GM18868 (cell line): ENCODE results near the gene WWP2.
"Not testable (repeated sequence)": the region's sequence is repeated elsewhere in the genome, so short reads cannot be mapped to it uniquely, and the experiment has no call there.

Experiments
- ATAC-seq: cut with Tn5 transposase; IDR thresholded peaks from one replicate; pipeline ENCODE4 v1.9.1; 2021; ENCODE audit warnings: mild to moderate bottlenecking, moderate library complexity; ENCODE audit not compliant: unreplicated experiment

Gene WWP2

DNA sequence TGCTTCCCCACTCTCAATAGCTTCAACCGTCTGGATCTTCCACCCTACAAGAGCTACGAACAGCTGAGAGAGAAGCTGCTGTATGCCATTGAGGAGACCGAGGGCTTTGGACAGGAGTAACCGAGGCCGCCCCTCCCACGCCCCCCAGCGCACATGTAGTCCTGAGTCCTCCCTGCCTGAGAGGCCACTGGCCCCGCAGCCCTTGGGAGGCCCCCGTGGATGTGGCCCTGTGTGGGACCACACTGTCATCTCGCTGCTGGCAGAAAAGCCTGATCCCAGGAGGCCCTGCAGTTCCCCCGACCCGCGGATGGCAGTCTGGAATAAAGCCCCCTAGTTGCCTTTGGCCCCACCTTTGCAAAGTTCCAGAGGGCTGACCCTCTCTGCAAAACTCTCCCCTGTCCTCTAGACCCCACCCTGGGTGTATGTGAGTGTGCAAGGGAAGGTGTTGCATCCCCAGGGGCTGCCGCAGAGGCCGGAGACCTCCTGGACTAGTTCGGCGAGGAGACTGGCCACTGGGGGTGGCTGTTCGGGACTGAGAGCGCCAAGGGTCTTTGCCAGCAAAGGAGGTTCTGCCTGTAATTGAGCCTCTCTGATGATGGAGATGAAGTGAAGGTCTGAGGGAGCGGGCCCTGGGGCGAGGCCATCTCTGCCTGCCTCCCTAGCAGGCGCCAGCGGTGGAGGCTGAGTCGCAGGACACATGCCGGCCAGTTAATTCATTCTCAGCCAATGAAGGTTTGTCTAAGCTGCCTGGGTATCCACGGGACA lies 177.9 kb downstream of the WWP2 start:
- no peak for ATAC-seq

DNA sequence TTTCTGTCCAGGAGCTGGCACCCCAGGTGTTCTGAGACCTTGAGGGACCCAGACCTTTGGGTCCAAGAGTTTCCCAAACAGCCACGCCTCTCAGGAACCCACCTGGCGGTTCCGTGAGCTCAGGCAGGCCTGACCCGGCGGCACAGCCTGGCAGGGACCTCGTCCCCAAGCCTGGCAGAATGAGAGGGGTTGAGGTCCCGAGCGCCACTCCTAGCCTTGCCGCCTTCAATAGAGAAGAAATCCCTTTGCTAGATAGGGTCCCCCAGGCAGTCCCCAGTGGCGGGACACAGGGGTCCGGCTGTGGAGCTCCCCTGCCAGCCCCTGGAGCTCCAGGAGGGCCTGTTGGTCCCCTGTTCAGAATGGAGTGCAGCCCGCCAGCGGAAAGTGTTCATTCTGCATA lies 178.5 kb downstream of the WWP2 start:
- no peak for ATAC-seq

DNA sequence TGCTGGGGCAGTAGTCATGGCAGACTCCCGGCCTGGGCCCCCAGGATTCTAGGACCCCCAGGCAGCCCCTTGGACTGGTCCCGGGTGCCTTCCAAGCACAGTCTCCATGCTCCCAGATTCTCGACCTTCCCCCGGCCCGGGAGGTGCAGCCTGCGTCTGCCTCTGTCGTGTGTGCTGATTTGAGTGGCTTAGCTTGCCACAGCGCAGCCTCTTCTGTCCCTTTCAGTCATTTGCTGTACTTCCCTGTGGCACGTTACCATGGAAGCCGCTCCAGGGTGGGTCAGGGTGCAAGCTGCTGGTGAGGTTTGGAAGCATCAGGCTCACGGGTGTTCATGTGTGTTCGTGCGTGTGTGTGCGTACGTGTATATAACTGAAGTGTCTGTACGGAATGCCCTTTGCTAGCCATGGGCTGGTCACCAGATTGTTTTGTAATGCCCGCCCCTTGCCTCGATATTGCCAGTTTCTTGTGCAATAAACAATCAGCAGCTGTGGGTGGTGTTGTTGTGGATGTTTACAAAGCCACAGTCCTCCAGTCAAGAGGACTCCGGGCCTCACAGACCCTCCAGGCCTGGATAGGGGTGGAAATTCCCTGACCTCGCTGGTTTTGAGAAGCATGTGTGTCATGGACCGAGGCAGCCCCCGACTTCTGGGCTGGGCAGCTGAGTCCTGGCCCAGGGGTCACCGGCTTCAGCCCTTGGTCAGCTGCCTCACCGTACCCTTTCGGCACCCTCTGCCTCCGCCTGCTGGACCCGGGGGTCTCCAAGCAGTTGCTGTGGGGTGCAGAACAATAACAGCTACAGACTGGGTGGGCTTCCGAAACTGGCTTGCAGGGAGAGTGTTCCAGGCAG lies 179.3 kb downstream of the WWP2 start:
- ATAC-seq, result no peak

DNA sequence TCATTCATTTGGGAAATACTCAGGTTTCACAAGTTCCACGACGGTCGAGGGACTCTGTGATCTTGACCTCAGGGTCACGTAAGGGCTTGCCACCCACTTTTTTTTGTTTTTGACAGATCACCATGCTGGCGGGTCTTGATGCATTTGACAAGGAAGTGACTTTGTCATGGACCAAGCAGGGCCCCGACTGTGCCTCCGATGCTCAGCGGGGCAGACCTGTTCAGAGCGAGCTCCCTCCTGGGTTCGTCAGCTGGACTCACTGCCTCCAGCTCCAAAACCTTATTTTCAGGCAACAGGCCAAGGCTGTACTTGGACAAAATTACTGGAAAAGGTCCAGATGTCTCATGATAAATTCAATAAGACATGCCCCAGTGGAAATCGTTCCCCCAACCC lies 180.0 kb downstream of the WWP2 start:
- no peak for ATAC-seq

DNA sequence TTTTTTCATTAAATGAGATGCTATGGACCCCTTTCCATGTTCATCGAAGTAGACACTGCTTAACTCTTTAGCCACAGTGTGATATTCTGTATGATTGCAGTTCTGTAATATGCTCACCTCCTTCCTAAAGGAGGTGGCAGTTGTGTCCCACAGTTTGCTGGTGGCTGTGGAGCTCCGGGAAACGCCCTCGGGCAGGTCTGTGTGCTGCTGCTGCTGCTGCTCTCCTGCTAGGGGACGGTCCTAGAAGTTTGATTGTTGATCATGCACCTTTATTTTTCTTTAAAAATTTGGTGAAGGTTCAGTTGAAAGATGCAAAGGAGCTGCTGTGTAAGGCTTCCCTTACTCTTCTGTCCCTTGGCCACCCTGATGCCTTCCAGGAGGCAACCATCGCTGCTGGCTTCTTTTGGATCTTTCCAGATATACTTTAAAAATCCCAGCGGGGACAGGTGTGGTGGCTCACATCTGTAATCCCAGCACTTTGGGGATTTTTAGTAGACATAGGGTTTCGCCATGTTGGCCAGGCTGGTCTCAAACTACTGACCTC lies 180.6 kb downstream of the WWP2 start:
- no peak for ATAC-seq

DNA sequence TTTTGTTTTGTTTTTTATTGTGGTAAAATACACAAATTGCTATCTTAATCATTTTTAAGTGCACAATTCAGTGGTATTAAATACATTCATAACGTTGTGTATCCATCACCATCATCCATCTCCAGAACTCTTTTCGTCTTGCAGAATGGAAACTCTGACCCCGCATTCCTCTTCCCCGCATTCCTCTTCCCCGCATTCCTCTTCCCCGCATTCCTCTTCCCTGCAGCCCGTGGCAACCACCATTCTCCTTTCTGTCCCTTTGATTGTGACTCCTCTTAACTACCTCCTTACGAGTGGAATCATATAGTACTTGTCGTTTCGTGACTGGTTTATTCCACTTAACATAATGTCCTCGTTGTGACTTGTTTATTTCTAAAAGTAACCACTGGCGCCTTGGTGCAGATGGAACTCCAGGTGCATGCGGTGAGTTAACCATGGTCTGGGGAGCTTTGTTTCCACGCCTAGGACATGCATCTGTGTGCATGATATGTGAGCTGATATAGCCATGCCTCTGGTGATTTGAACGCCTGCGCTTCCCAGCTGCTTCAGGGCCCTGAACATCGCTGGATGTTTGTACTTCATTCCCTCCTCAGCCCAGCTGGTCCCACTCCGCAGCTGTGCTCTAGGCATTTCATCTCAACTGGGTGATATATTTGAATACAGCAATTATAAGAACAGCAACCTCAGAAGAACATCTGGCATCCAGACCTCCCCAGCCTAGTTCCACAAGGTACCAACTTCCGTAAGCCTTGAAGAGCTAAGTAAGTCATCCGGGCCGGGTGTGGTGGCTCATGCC lies 181.3 kb downstream of the WWP2 start:
- not testable (repeated sequence) for ATAC-seq

DNA sequence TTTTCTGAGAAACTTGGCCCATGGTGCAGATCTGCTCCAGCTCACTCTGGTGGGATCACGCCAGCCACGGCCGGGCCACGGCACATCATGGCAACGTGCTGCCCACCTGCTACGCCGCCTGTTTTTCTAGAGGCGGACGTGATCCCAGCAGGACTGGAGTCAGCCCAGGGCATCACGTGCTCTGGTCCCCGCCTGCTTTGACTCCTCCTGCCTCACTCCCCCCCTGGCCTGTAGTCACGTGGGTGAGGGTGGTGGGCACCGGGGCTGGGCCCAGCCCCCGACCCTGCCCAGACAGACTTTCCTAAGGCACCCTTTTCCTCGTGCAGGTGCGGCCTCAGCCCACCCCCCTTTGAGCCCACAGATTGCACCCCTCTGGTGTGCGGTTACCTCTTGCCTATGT lies 188.3 kb downstream of the WWP2 start:
- ATAC-seq, result not testable (repeated sequence)

DNA sequence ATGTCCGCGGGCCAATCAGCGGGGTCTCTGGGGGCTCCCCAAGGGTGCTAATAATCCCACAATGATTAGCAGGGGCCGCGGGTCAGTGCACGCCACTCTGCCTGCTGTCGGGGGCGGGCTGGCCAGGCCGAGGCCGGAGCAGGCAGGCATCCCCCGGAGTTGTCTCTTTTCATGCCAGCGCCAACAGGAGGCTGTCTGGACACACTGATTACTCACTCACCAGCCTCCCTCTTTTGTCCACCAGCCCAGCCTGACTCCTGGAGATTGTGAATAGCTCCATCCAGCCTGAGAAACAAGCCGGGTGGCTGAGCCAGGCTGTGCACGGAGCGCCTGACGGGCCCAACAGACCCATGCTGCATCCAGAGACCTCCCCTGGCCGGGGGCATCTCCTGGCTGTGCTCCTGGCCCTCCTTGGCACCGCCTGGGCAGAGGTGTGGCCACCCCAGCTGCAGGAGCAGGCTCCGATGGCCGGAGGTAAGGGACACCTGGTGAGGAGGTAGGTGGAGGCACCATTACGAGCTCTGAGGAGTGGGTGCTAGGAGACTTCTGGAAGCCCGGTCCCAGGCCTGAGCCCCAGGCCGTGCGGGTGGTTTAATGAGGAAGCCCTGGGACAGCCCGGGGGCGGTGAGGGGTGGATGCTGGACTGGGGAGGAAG lies 189.0 kb downstream of the WWP2 start, which contains the start of gene CLEC18A:
TSS of gene CLEC18A (plus strand) at position 318 of the 655 bp plus-strand sequence. CDS start at position 351, 33 bp downstream.
- not testable (repeated sequence) for ATAC-seq

DNA sequence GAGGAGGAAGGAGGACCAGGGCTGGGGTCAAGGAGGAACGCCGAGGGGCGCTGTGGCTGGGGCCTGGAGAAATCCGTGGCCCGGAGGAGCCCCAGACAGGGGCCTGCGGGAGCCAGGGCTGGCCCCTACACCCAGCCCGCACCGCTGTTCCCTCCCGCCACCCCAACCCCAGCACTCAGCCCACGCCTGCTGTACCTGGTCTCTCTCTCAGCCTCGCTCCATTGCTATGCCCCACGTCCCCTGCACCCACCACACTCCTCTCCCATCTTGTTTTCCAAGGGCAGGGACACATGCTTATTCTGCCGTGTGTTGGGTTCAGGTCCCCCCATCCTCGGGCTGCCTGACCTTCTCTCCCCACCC lies 189.5 kb downstream of the WWP2 start:
- not testable (repeated sequence) for ATAC-seq

DNA sequence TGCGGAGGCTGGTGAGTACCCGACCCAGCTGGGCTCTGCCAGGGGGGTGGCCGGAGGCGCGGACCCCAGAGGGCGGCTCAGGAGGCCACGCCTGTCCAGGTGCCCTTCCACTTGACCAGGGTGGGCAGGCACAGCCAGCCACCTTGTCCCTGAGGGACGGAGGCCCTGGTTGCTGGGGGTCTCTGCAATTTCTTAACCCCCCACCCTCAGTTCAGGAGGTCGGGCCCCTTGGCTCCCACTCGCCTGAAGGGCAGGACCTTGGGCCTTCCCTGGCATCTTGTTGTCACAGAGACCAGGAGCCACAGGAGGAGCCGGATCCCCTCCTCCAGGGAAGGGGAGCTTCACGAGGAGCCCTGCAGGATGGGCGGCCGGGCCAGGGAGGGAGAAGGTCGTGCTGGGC lies 190.0 kb downstream of the WWP2 start:
- not testable (repeated sequence) for ATAC-seq

DNA sequence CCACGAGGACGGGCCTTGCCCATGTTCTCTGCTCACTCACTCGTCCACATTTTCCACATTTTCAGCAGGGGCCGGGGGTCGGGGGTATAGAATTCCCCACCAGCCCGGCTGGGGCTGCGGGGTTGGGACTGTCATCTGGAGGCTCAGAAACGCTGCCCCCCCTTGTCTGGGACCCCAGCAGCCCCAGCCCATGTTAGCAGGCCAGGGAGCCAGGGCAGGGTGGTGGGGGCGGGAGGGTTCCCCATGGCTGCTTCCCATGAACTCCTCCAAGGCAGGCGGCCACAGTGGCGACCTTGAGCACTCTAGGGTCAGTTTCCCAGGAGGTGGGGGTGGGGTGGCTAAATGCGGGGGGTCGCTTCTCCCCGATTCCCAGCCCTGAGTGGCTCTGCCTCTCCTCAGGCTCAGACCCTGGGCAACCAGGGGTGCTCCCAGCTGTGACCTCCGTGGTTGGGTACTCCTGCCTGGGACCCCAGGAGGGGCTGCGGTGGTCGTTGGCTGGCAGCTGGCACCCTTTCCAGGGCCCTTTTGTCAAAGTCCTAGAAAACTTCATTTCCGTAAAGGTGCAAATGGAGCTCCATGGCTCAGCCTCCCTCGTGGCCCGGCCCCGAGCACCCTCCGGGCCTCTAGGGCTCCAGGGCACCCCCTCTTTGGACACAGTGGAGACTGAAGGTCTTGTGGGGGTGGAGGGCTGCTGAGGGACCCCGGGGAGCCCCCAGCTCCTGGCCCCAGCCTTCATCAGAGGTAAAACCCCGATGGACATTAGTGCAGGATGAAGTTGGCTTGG lies 190.6 kb downstream of the WWP2 start:
- not testable (repeated sequence) for ATAC-seq

DNA sequence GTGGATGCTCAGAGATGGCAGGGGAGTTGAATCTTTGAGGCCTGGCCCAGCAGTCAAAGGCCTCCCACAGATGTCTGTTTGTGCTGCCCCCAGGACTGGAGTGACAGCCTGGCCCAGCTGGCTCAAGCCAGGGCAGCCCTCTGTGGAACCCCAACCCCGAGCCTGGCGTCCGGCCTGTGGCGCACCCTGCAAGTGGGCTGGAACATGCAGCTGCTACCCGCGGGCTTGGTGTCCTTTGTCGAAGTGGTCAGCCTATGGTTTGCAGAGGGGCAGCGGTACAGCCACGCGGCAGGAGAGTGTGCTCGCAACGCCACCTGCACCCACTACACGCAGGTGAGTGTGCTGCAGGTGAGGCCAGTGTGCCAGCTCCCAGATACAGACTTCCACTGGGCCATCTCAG lies 192.1 kb downstream of the WWP2 start:
- ATAC-seq, result not testable (repeated sequence)

DNA sequence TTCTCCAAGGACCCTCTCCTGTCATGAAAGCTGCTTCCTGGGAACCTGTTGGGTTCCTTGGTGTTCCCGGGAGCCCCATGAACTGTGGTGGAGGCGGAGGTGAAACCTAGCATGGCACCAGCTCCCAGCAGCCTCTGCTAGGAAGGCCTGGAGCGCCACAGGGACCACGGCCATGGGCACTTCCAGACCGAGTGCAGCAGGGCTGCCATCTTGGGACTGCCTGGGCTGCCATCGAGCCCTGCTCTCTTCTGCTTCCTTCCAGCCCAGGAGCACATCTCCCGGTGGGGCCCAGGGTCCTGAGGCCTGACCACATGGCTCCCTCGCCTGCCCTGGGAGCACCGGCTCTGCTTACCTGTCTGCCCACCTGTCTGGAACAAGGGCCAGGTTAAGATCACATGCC lies 201.2 kb downstream of the WWP2 start:
- not testable (repeated sequence) for ATAC-seq

DNA sequence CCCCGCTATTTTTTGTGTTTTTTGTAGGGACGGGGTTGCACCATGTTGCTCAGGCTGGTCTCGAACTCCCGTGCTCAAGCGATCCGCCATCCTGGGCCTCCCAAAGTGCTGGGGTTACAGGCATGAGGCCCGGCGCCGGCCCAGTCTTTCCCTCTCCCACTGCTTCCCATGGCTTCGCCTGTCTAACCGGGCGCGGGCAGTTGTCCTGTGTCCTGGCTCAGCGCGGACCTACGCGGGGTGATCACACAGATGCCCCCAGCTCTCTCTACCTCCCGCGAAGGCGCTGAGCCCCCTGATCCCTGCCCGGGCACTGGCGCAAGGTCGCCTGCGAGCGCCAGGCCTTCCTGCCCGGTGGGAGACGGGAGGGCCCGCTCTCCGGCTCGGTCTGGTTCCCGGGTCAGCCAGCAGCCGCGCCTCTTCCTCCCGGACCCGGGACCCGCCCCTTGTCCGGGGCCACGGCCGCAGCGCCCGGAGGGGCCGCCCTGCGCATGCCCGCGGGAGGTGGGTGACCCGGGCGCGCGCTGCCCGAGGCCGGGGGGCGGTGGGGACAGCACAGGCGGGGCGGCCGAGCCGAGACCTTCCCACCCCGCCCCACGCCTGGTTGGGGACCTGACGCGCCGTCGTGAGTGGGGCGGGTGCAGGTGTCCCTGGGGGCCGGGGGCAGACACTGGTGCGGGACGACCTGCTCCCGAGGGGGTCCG lies 203.0 kb downstream of the WWP2 start:
- ATAC-seq, result not testable (repeated sequence)

DNA sequence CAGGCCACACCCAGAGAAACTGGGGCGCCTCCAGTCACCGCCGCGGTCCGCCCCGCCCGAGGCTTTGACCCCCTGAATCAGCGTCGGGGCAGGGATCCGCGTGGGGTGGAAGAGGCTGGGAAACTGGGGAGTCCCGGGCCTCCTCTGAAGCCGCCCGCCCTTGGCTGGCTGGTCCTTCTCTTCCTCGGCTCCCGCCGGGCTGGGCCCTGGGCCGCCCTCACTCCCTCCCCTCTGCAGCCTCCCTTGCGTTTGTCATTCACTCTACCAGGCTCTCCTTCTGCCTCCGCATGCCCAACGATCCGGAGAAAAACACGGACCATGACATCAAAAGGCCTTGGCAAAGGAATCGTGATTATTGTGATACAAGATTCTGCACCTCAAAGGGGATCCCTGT lies 203.5 kb downstream of the WWP2 start:
- not testable (repeated sequence) for ATAC-seq

DNA sequence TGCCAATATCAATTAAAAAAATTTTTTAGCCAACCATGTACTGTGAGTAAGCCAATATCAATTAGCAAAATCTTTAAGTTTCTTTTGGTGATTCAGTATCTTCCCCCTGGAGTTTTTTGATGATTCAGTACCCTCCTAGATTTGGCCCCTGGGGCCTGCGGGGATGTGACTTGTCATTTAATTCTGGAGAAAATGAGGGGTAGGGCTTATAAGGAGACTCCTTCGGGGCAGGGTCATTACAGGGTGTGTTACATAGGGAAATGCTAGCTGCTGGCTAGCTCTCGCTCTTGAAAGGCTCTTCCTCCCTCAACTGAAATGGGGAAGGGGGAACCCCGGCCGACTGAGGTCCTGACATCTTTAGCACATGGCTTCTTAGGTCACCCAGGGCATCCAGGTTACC lies 205.6 kb downstream of the WWP2 start:
- ATAC-seq, result not testable (repeated sequence)

DNA sequence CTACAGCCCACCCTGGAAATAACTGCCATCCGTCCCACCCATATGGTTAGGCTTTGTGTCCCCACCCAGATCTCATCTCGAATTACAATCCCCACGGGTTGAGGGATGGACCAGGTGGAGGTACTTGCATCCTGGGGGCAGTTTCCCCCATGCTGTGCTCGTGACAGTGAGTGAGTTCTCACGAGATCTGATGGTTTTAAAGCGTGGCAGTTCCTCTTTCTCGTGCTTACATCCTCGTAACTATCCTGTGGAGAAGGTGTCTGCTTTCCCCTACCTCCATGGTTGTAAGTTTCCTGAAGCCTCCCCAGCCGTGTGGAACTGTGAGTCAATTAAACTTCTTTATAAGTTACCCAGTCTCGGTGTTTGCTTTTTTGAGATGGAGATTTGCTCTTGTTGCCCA lies 206.0 kb downstream of the WWP2 start:
- not testable (repeated sequence) for ATAC-seq

DNA sequence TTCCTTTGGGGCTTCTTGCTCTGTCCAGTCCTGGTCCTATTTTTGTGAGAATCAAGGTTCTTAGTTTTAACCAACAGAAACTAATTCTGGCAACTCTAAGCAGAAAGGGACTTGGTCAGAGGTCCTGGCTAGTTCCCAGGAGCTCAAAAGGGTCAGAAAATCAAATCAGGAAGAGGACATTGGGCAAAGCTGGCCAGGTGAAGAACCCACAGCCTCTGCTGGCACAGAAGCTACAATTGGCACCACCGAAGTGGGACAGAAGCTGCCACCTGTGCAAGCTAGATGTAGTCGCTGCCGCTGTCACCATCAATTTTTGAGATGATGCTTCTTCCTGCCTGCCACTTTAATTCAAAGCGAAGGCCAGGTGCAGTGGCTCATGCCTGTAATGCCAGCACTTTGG lies 207.5 kb downstream of the WWP2 start:
- not testable (repeated sequence) for ATAC-seq

DNA sequence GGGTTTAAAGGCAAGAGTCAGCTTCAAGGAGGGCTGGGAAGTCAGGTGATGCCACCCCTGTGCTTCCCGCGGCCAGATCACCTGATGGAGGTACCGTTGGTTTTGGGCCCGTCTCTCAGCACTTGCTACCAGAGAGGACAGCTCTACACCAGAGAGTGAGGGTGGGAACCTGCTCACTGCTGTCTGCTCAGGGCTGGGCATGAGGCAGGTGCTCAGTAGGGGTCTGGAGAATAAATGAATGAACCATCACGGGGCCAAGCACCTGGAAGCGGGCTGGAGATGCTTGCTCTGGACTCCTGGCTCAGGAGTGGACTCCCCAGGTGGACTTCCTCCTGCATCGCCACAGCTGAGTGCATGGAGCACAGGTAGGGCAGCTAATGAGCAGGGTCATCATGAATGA lies 210.0 kb downstream of the WWP2 start:
- ATAC-seq, result not testable (repeated sequence)
